GM12878 (cell line): ENCODE data around the gene TMEM266. TPM values are rescaled to one million over a fixed set of nuclear protein-coding genes. Genes with fewer than 3 reads are reported as not detected.

Experiments used
- ATAC-seq: fragments of 200-7000 bp; cut with Tn5 transposase; 3 replicates; pipeline ENCODE4 v1.9.1; 2020; ENCODE audit warnings: mild to moderate bottlenecking, moderate library complexity
- BruUV-seq: library from RNA; stranded (reverse); fragments of 400-500 nt; replicated peaks from 2 replicates; lab custom pipeline; 2021; lab: Mats Ljungman, UMichigan
- CTCF ChIA-PET: fragments of 300-600 bp; sonication (Branson Sonifier 250); formaldehyde crosslinking; extraction: SDS; loops from one replicate; lab custom pipeline; 2021; ENCODE audit warnings: inconsistent platforms; lab: Yijun Ruan, JAX
- POLR2A ChIA-PET: fragments of 350-600 bp; formaldehyde crosslinking; extraction: SDS; loops from one replicate; lab custom pipeline; 2021; ENCODE audit warnings: inconsistent platforms; lab: Charles Lee
- RAD21 ChIA-PET: fragments of 300-600 bp; sonication (Branson Sonifier 250); formaldehyde crosslinking; loops from one replicate; lab custom pipeline; 2023; ENCODE audit warnings: antibody characterized with exemption; ENCODE audit not compliant: unreplicated experiment; lab: Charles Lee
- SMC1A ChIA-PET: fragments of 300-600 bp; sonication (Branson Sonifier 250); formaldehyde crosslinking; loops from one replicate; lab custom pipeline; 2023; ENCODE audit not compliant: unreplicated experiment, uncharacterized antibody; lab: Charles Lee
- DNase-seq: peaks from one replicate; pipeline ENCODE4 v3.0.0-alpha.2; 2011; ENCODE audit warnings: low read depth, low spot score
- FAIRE-seq: peaks from 3 replicates; lab custom pipeline; 2011; peaks lifted over from hg19 to GRCh38; lab: Jason Lieb, UNC
- H2AFZ ChIP-seq: 2 replicates; pipeline ENCODE4 v1.6.0; 2011; ENCODE audit warnings: low read depth, low read length, control low read depth; ENCODE audit not compliant: control insufficient read depth
- H3K27ac ChIP-seq: 2 replicates; pipeline ENCODE4 v1.5.1; 2011; ENCODE audit warnings: control low read depth; ENCODE audit not compliant: control insufficient read depth, insufficient read depth
- H3K27me3 ChIP-seq, 2 experiments: replicated peaks in 1 of 2; 2 replicates each; pipeline versions ENCODE4 v1.6.0 to v1.6.1; 2011; ENCODE audit warnings: low read length in 1 of 2; ENCODE audit not compliant: control insufficient read depth in 2 of 2, insufficient read depth in 2 of 2
- H3K36me3 ChIP-seq, 2 experiments: 2 replicates each; pipeline ENCODE4 v1.5.1; 2011; ENCODE audit warnings: low read length in 1 of 2; ENCODE audit not compliant: control insufficient read depth in 2 of 2, insufficient read depth in 2 of 2
- H3K4me1 ChIP-seq: 2 replicates; pipeline ENCODE4 v1.6.1; 2011; ENCODE audit warnings: mild to moderate bottlenecking, low read length, moderate library complexity, mixed read lengths; ENCODE audit not compliant: control insufficient read depth, insufficient read depth
- H3K4me2 ChIP-seq: 2 replicates; pipeline ENCODE4 v1.6.0; 2011; ENCODE audit warnings: control low read depth; ENCODE audit not compliant: control insufficient read depth, insufficient read depth
- H3K4me3 ChIP-seq: fragments of 200-600 bp; sonication (generic); 2 replicates; pipeline ENCODE4 v1.5.1; 2016
- H3K79me2 ChIP-seq: 2 replicates; pipeline ENCODE4 v1.6.0; 2011; ENCODE audit warnings: low read length; ENCODE audit not compliant: control insufficient read depth, insufficient read depth
- H3K9ac ChIP-seq: 2 replicates; pipeline ENCODE4 v1.8.0; 2011; ENCODE audit warnings: low read length, control low read depth, mixed read lengths; ENCODE audit not compliant: control insufficient read depth, insufficient read depth
- H3K9me3 ChIP-seq: replicated peaks from 3 replicates; pipeline ENCODE4 v1.5.1; 2011; ENCODE audit warnings: mild to moderate bottlenecking, low read length; ENCODE audit not compliant: control insufficient read depth, insufficient read depth
- H4K20me1 ChIP-seq: 2 replicates; pipeline ENCODE4 v1.6.0; 2011; ENCODE audit not compliant: control insufficient read depth, insufficient read depth
- CHD4 ChIP-seq: fragments of 200-600 bp; sonication (generic); IDR thresholded peaks from 2 replicates; pipeline ENCODE4 v1.6.1; 2016; ENCODE audit warnings: mild to moderate bottlenecking
- CUX1 ChIP-seq: IDR thresholded peaks from 2 replicates; pipeline ENCODE4 v1.6.1; 2012; ENCODE audit warnings: improper control_type of control experiment, low read depth, low read length; ENCODE audit not compliant: insufficient replicate concordance
- E2F4 ChIP-seq: IDR thresholded peaks from 2 replicates; pipeline ENCODE4 v1.6.1; 2012; ENCODE audit warnings: low read depth, low read length, improper control_type of control experiment
- LARP7 ChIP-seq: fragments of 450-650 bp; IDR thresholded peaks from 2 replicates; pipeline ENCODE4 v1.6.1; 2017; ENCODE audit warnings: mild to moderate bottlenecking
- NFIC ChIP-seq: IDR thresholded peaks from 2 replicates; pipeline ENCODE4 v1.6.1; 2012; ENCODE audit warnings: low read depth, mild to moderate bottlenecking, inconsistent platforms, low read length, moderate library complexity
- NR2C2 ChIP-seq: IDR thresholded peaks from 2 replicates; pipeline ENCODE4 v1.6.1; 2011; ENCODE audit warnings: borderline replicate concordance, low read depth; ENCODE audit not compliant: control insufficient read depth, insufficient read length
- PAX5 ChIP-seq: IDR thresholded peaks from 2 replicates; pipeline ENCODE4 v1.6.1; 2011; ENCODE audit warnings: low read depth, low read length, borderline replicate concordance
- RCOR1 ChIP-seq: conservative IDR thresholded peaks from 2 replicates; pipeline ENCODE4 v1.6.1; 2012; ENCODE audit warnings: low read depth, low read length, improper control_type of control experiment
- SIX5 ChIP-seq: IDR thresholded peaks from 2 replicates; pipeline ENCODE4 v1.6.1; 2011; ENCODE audit warnings: mild to moderate bottlenecking, low read depth, low read length, moderate library complexity; ENCODE audit not compliant: severe bottlenecking
- SKIL ChIP-seq: fragments of 450-650 bp; IDR thresholded peaks from 2 replicates; pipeline ENCODE4 v1.6.1; 2017; ENCODE audit warnings: mild to moderate bottlenecking, low read depth, inconsistent platforms; ENCODE audit not compliant: poor library complexity, severe bottlenecking
- TBL1XR1 ChIP-seq: IDR thresholded peaks from 2 replicates; pipeline ENCODE4 v1.6.1; 2012; ENCODE audit warnings: low read depth, low read length, improper control_type of control experiment
- ZZZ3 ChIP-seq: IDR thresholded peaks from 2 replicates; pipeline ENCODE4 v1.6.1; 2011; ENCODE audit warnings: low read depth; ENCODE audit not compliant: control insufficient read depth, insufficient read length
- WGBS: methylation state at CpG from one replicate; pipeline ENCODE4 v1.1.6; 2016; ENCODE audit warnings: low lambda C conversion rate; ENCODE audit not compliant: insufficient replicate concordance, insufficient coverage; ENCODE audit errors: missing lambda C conversion rate; 5-methylcytosine and 5-hydroxymethylcytosine counted together
- in situ Hi-C: fragments of 300-500 bp; cut with MboI; formaldehyde crosslinking; loops from 9 replicates; pipeline ENCODE4 v1.14.3; 2018; ENCODE audit warnings: mixed read lengths
- intact Hi-C: fragments of 100-400 bp; cut with micrococcal nuclease; formaldehyde crosslinking; loops from one replicate; pipeline ENCODE4 v1.14.2; 2022; ENCODE audit not compliant: unreplicated experiment
- polyA plus RNA-seq, 11 experiments: library from polyadenylated mRNA; depleted of rRNA in 4 of 11; unstranded in 6 of 11; stranded (reverse) in 5 of 11; fragments of >200 nt; fragmentation: Nextera tagmentation in 4 of 11; fragmentation: Illumina TruSeq in 1 of 11; extraction: Ambion mirVana in 4 of 11; extraction: Trizol in 1 of 11; gene quantifications; 1 replicate in 1 of 11; 2 replicates in 10 of 11; pipeline versions ENCODE4 v1.2.1 to v1.2.3, GENCODE V29; 2011 to 2016; ENCODE audit warnings: inconsistent platforms in 2 of 11, missing spikeins in 2 of 11, low read depth in 1 of 11
- total RNA-seq, 4 experiments: library from RNA; depleted of rRNA in 3 of 4; stranded (reverse); fragments of >200 nt in 3 of 4; fragmentation: Illumina TruSeq in 1 of 4; extraction: Trizol in 1 of 4; gene quantifications; 2 replicates each; pipeline versions ENCODE4 v1.2.1 to v1.2.3, GENCODE V29; 2013 to 2021

Gene TMEM266
- total and polyA plus RNA-seq, 10 of the 15 experiments (the other 5 are each of a cell fraction or from before 2014, with no cell fraction given), result 0.11 to 0.70 (median 0.39) TPM

- no peak for TF ChIP-seq CUX1
- no peak for TF ChIP-seq TBL1XR1
Measured at GRCh38 chr15:76176487-76177085, 116.8 kb downstream of the TMEM266 start (continued).

GRCh38 chr15:76177491-76178040 is 117.8 kb downstream of the TMEM266 start:
- CTCF ChIA-PET, result no interaction called here
- TF ChIP-seq E2F4, result no peak
- no peak for TF ChIP-seq LARP7
- TF ChIP-seq NFIC, result no peak
- TF ChIP-seq CHD4, result no peak
- no peak for TF ChIP-seq RCOR1
- no peak for TF ChIP-seq PAX5
- TF ChIP-seq NR2C2, result no peak
- no peak for TF ChIP-seq SKIL
- no peak for TF ChIP-seq ZZZ3
- no peak for TF ChIP-seq SIX5

More at GRCh38 chr15:76177491-76178040, 117.8 kb downstream of the TMEM266 start:
- Histone ChIP-seq H4K20me1 (no peaks in the 10 kb centered on the region; the same call in 1 of the 2 replicates), H3K9me3 (no peaks in the 10 kb centered on the region), H3K27ac (no peak overlapping the region), H3K36me3 (no peaks in the 10 kb centered on the region), H3K4me3 (no peak overlapping the region), H3K4me1 (peaks cover 12% of the 10 kb centered on the region), H3K4me2 (no peak overlapping the region), H3K9ac (no peak overlapping the region), H3K27me3 (peaks cover 0 to 4% of the 10 kb centered on the region in 2 experiments), H2AFZ (no peak overlapping the region), H3K79me2 (no peaks in the 10 kb centered on the region)
- in situ Hi-C loops, result no loop called here
- ChIA-PET POLR2A (no interaction called here), RAD21 (no interaction called here), SMC1A (no interaction called here)
- DNase-seq (no peak), FAIRE-seq (no peak), ATAC-seq (no peak)
- no TSS peak for BruUV-seq
- WGBS, result 56% methylated on average over 15 of the region's 15 CpGs
- intact Hi-C loops, result no loop called here
